ENCODE results near the gene FRMD4B.

FRMD4B gene

GRCh38 chr3:69200384-69201068 is 185.4 kb downstream of the FRMD4B start:
- no peak for DNase-seq

GRCh38 chr3:69199942-69200341 is 185.9 kb downstream of the FRMD4B start:
- DNase-seq = peak; percentile 32

- peak; percentile 41 for DNase-seq
Observed at GRCh38 chr3:69197922-69198530, 187.9 kb downstream of the FRMD4B start.

GRCh38 chr3:69197455-69197854 is 188.4 kb downstream of the FRMD4B start:
- no peak for DNase-seq

- DNase-seq = no peak
Observed at GRCh38 chr3:69196876-69197275, 189.0 kb downstream of the FRMD4B start.

GRCh38 chr3:69194431-69195165 is 191.3 kb downstream of the FRMD4B start:
- peak; percentile 45 for DNase-seq

- no peak for DNase-seq
Observed at GRCh38 chr3:69193749-69194148, 192.1 kb downstream of the FRMD4B start.

GRCh38 chr3:69191516-69191915 is 194.4 kb downstream of the FRMD4B start:
- DNase-seq = no peak

- DNase-seq = no peak
Observed at GRCh38 chr3:69189487-69189886, 196.4 kb downstream of the FRMD4B start.

- DNase-seq = no peak
Observed at GRCh38 chr3:69186575-69187093, 199.3 kb downstream of the FRMD4B start.

- DNase-seq = no peak
Observed at GRCh38 chr3:69182588-69183316, 203.1 kb downstream of the FRMD4B start.

- no peak for DNase-seq
Observed at GRCh38 chr3:69181592-69182211, 204.2 kb downstream of the FRMD4B start.

- DNase-seq = no peak
Observed at GRCh38 chr3:69180869-69181591, 204.9 kb downstream of the FRMD4B start.

- DNase-seq = no peak
Observed at GRCh38 chr3:69179740-69180372, 206.0 kb downstream of the FRMD4B start.

- no peak for DNase-seq
Observed at GRCh38 chr3:69178838-69179739, 206.8 kb downstream of the FRMD4B start.

- DNase-seq = no peak
Observed at GRCh38 chr3:69178082-69178481, 207.8 kb downstream of the FRMD4B start.

- no peak for DNase-seq
Observed at GRCh38 chr3:69174871-69175737, 210.8 kb downstream of the FRMD4B start.

GRCh38 chr3:69174445-69174844 is 211.4 kb downstream of the FRMD4B start:
- DNase-seq = no peak

- no peak for DNase-seq
Observed at GRCh38 chr3:69172058-69172457, 213.8 kb downstream of the FRMD4B start.

Data from hematopoietic multipotent progenitor cell treated with erythropoietin and hydrocortisone succinate and interleukin-3 and kit ligand, for 4 days (in vitro differentiated cells).